Left lobe of liver (tissue), 2 donors: ENCODE results near the gene LY6G5B. TPM values are rescaled to one million over a fixed set of nuclear protein-coding genes. Genes with fewer than 3 reads are reported as not detected.

ENCODE experiments used
- ATAC-seq: fragments of 200-7000 bp; cut with Tn5 transposase; one replicate; pipeline ENCODE4 v1.9.1; 2020; ENCODE audit warnings: mild to moderate bottlenecking, moderate library complexity
- DNase-seq: peaks from one replicate; pipeline ENCODE4 v3.0.0-alpha.2; 2020; ENCODE audit warnings: low spot score
- total RNA-seq: library from RNA; stranded (reverse); gene quantifications from one replicate; pipeline ENCODE4 v1.2.1, GENCODE V29; 2021
- donor health status: DM: no; HTN: no; CAD: no; lungs with moderate emphysema.
- donor health status: DM: no; HTN: yes; CAD: no.

LY6G5B gene
- total RNA-seq, 1 donor from 2014 or later: 4.0 TPM

DNA sequence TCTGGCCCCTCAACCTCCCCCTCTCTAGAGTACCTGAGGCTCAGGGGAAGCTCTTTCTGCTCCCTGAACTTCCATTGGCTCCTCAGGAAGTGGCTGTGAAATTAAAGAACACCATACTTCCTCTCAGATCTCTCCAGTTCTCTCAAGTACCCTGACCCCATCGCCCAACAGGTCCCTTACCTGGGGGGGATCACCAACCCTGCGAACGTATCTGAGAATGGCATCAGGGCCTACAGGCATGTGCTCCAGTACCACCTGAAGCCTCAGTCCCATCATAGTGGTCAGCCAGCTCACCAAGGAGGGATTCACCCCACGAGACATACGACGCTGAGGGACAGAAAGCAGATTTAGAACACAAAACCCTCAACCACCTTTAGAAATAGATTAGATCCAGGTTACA lies 29.2 kb upstream of the LY6G5B start:
- ATAC-seq (no peak), DNase-seq (no peak)

- DNase-seq: no peak
- ATAC-seq: no peak
Measured at GRCh38 chr6:31641370-31641769, 28.4 kb upstream of the LY6G5B start.

DNA sequence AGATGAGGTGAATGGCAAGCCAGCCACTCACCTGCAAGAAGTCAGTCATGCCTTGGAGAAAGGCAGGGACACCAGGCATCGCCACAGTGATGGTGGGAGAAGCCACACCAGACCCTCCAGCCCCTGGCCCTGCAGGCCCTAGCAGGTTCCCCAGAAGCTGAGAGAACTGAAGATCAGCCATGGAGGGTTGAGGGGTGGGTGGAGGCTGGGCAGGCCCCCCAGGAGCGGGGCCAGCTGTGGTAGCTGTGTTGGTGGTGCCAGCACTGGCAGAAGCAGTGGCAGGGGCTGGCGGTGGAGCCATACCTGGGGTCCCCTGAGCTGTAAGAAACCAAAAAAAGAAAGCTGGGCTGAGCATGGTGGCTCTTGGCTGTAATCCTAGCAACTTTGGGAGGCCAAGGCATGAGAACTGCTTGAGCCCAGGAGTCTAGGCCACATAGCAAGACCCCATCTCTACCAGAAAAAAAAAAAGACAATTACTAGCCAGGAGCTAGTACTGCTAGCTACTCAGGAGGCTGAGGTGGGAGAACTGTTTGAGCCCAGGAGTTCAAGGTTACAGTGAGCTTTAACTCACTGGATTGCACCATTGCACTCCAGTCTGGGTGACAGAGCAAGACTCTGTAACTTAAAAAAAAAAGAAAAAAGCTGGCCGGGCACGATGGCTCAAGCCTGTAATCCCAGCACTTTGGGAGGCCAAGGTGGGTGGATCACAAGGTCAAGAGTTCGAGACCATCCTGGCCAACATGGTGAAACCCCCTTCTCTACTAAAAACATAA lies 26.8 kb upstream of the LY6G5B start:
- ATAC-seq: peak; percentile 16

DNA sequence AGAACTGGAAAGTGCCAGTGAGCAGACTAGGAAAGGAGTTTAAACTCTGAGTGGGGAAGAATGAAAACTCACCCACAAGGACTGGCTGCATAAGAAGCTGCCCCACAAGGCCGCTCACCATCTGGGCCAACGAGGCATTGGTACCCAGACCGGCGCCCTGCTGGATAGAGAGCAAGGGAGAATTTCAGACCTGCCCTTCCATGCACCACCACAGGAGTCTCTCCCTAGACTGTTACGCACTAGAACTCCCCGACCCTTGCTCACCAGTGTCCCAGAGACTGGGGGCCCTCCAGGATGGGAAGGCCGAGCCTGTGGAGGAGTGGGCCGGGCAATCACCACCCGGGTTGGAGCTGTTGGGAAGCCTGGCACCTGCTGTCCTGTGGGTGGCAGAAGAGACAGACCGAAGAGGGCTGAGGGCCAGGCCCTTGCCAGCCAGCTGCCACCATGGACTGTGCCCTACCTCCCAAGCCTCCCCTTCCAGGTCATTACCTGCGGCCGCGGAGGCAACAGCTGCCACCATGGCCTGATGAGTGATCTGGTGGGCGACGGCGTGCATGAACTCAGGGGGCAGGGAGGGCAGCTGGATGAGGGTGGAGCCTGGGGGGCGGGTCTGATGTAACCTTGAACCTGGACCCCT lies 25.8 kb upstream of the LY6G5B start:
- peak; percentile 75 for DNase-seq
- peak; percentile 92 for ATAC-seq

More for the DNA sequence above, 26.8 kb upstream of the LY6G5B start:
- DNase-seq: no peak

- ATAC-seq: no peak
- no peak for DNase-seq
Measured at GRCh38 chr6:31645325-31645724, 24.5 kb upstream of the LY6G5B start.

DNA sequence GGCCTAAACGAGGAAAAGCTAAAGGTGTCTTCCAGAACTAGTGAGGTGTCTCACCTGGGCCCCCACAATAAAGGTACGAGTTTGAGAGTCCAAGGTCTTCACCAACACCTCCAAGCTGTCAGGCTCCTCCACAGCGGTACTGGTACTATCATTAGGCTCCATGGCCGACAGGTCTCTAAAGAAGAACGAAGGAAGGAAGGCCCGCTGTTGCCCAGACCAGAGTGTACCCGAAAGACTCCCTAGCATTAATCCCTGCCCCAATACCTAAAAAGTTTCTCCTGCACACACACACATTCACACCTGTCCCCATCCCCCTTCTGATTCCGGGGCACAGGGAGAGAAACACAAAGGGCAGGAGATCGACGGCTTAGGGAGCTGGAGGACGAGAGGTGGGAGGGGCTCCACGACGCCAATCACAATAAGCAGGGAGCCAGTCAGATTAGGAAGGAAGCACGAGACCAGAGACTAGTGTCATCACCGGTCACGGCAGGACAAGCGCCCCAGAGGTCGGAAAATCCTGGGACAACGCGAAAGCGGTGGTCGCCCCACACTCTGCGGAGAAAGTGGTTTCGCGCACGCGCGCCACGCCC lies 18.1 kb upstream of the LY6G5B start:
- DNase-seq: peak; percentile 85
- peak; percentile 70 for ATAC-seq

- DNase-seq (no peak), ATAC-seq (peak; percentile 69)
Measured at GRCh38 chr6:31652925-31653724, 16.7 kb upstream of the LY6G5B start.

DNA sequence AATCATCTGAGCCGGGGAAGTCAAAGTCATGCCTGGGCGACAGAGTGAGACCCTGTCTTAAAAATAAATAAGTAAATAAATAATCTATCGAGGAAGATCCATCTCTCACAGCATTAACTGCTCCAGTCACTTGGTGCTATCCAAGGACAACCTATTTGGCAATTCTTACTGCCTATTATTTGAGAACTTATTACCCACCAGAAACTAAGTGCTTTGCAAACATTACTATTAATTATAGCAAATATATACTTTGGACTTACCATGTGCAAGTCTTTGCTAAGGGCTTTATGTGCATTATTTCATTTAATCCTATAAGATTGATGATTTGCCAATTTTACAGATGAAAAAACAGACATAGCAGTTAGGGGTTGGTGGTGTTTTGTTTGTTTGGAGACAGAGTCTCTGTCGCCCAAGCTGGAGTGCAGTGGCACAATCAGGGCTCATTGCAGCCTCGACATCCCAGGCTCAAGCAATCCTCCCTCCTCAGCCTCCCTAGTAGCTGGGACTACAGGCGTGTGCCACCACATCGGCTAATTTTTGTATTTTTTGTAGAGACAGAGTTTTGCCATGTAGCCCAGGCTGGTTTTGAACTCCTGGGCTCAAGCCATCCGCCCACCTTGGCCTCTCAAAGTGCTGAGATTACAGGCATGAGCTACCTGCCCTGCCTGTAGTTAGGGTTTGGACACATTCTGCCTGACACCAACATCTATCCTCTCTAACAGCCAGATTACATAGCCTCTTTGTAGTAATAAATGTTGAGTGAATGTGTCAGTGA lies 15.0 kb upstream of the LY6G5B start:
- DNase-seq (no peak), ATAC-seq (no peak)

GRCh38 chr6:31655349-31656237 lies 14.2 kb upstream of the LY6G5B start, which contains the start of gene APOM:
Gene APOM (plus strand): TSS chr6:31655894. CDS start chr6:31655967, 73 bp downstream.
- peak; percentile 81 for DNase-seq
- peak; percentile 55 for ATAC-seq

DNA sequence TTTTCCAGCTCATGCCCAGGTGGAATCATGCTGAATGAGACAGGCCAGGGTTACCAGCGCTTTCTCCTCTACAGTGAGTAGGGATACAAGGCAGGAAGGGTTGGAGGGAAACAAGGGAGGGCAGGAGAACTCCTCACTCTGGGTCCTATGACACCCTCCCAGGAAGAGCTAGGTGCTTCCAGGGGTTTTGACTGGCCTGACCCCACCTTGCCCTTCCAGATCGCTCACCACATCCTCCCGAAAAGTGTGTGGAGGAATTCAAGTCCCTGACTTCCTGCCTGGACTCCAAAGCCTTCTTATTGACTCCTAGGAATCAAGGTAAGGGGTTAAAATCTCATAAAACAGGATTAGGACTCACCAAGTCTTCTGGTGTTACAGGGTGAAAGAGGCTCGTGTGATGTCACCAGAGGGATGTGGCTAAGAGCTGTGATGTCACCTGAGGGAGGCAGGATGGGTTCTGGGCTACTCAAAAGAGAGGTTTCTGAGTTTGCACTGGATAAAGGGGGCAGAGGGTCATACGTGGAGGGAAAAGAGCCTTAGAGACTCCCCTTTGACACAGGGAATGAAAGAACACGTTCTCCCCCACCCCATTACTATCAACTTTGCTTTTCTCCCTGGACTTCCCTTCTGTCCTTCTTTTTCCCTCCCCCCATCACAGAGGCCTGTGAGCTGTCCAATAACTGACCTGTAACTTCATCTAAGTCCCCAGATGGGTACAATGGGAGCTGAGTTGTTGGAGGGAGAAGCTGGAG lies 12.2 kb upstream of the LY6G5B start:
- no peak for ATAC-seq

GRCh38 chr6:31658158-31658688 lies 11.6 kb upstream of the LY6G5B start:
- ATAC-seq: no peak

More for the DNA sequence above, 12.2 kb upstream of the LY6G5B start:
- DNase-seq: no peak

DNA sequence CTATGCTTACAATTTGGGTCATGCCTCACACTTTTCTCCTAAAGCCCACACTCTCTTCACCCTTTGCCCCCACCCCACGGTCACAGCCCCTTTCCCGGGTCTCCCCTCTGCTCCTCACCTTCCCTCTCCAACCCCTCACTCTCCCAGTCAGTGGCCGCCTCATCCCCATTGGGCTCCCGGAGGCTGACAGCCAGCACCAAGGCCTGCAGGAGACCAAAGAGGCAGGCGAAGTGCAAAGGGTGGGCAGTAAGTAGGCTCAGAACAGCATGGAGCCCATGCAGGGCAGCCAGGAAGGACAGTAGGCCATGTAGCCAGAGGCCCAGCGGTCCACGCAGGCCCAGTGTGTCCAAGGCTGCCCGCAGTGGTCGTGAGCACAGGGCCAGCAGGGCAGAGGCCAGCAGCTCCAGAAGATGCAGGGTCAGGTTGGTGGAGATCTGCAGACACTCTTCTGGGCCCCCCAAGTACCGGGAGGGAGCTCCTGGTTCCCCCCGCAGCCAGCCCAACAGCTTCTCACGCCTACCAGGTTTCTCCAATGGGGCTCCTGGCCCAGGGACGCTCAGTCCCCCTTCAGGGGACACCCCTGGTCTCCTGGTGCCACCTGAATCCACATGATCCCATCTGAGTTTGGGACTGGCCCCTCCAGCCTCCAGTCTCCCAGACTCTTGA lies 10.7 kb upstream of the LY6G5B start:
- ATAC-seq (no peak), DNase-seq (no peak)

More at GRCh38 chr6:31658158-31658688, 11.6 kb upstream of the LY6G5B start:
- DNase-seq: no peak

- DNase-seq (no peak), ATAC-seq (no peak)
Measured at GRCh38 chr6:31659649-31660380, 10.0 kb upstream of the LY6G5B start.

DNA sequence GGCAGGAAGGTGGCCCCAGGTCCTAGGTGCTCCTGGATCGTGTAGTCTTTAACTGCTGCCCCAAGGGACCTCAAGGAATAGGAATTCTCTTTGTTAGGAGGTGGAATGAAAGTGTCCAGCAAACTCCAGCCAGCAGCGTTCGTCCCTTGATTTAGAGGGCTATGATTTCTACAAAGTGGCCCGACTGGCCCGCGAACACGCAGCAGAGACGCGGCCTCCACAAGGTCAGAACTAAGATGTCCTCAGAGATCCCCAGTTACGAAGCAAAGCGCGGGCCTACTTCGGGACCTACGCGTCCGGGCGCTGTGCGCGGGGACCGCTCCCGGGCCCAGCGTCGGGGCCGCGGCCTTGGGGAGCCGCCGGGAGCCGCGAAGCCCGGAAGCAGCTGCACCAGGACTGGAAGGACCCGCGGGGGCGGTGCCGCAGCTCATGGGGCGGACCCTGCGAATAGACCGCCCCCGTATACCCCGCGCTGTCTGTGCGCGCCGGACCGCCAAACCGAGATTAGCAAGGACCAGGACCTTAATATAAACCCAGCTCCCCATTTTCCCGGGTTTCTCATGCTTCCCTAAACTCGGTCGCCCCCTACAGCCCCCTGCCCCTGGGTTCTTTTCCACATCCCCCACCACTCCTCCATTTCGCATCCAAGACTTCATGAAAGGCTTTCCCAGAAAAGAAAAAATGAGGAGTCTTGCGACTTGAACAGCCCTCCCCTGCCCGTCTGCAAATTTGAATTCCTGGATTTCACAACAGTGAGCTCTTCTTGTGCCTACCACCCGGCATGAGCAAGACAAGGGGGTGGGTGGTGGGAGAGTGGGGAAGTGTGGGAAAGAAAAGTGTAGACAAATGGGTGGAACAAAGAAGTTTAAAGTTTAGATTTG lies 9.2 kb upstream of the LY6G5B start, which contains the start of gene C6orf47:
Gene C6orf47 (minus strand): TSS at position 398 of the 881 bp plus-strand sequence. CDS start 831 bp downstream, outside the sequence.
- ATAC-seq (peak; percentile 78), DNase-seq (peak; percentile 86)

DNA sequence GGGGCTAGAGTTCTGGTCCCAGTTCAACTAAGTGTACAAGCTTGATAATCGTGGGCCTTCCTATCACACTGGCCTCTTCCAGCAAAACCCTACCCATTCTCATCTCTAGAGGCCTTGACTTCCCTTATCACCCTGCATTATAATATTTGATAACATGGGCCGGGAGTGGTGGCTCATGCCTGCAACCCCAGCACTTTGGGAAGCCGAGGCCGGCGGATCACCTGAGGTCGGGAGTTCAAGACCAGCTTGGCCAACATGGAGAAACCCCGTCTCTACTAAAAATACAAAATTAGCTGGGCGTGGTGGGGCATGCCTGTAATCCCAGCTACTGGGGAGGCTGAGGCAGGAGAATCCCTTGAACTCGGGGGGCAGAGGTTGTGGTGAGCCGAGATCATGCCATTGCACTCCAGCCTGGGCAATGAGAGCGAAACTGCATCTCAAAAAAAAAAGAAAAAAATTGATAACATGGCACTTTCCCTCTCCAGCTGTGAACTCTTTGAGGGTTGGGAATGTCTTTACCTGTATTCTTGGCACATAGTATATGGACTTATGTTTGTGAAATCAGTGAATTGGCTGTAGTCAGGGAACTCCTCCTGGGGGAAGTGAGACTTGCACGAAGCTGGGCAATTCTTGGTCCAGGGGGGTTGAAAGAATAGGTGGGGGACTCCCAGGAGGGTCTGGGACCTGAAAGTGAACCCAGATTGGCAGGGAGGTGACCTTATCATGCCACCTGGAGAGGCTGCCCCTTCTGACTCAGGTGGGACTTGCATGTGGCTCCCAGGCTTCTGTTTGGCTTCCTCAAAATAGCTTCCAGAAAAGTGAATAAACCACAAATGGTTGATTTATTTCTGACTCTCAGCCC lies 8.3 kb upstream of the LY6G5B start:
- no peak for ATAC-seq
- DNase-seq: no peak
